HepG2 (cell line): Measurements from ENCODE around the gene BMP6. TPM values are rescaled to one million over a fixed set of nuclear protein-coding genes. Genes with fewer than 3 reads are reported as not detected.

Source experiments
- ATAC-seq: fragments of 200-7000 bp; cut with Tn5 transposase; 3 replicates; pipeline ENCODE4 v1.9.1; 2020; ENCODE audit warnings: mild to moderate bottlenecking, moderate library complexity
- BruUV-seq: library from RNA; stranded (reverse); fragments of 400-500 nt; replicated peaks from 2 replicates; lab custom pipeline; 2021; lab: Mats Ljungman, UMichigan
- CTCF ChIA-PET: fragments of 300-600 bp; formaldehyde crosslinking; extraction: SDS; loops from one replicate; lab custom pipeline; 2021; ENCODE audit warnings: low total read pairs, inconsistent platforms, low intra/inter-chr PET ratio; lab: Yijun Ruan, JAX
- POLR2A ChIA-PET: fragments of 350-600 bp; sonication (Branson Sonifier 250); formaldehyde crosslinking; loops from one replicate; lab custom pipeline; 2020; ENCODE audit warnings: antibody characterized with exemption, inconsistent platforms; lab: Yijun Ruan, JAX
- DNase-seq: peaks from one replicate; pipeline ENCODE4 v3.0.0-alpha.2; 2015; ENCODE audit warnings: low spot score
- FAIRE-seq: peaks from 3 replicates; lab custom pipeline; 2011; peaks lifted over from hg19 to GRCh38; lab: Jason Lieb, UNC
- H2AFZ ChIP-seq: one replicate; pipeline ENCODE4 v1.6.1; 2011; ENCODE audit warnings: low read length, inconsistent platforms
- H3K27ac ChIP-seq: fragments of 300-600 bp; 3 replicates; pipeline ENCODE4 v1.8.0; 2011; ENCODE audit warnings: mixed run types, mild to moderate bottlenecking, mixed read lengths, low read length, inconsistent platforms; ENCODE audit not compliant: insufficient read depth; ENCODE audit errors: extremely low read length
- H3K27me3 ChIP-seq, 2 experiments: fragments of 200-600 bp in 1 of 2; 2 replicates in 1 of 2; 3 replicates in 1 of 2; pipeline versions ENCODE4 v1.6.0 to v1.8.0; 2011; ENCODE audit warnings: low read length in 2 of 2, mild to moderate bottlenecking in 2 of 2, moderate library complexity in 2 of 2, inconsistent platforms in 1 of 2; ENCODE audit not compliant: insufficient read depth in 2 of 2, control insufficient read depth in 1 of 2
- H3K36me3 ChIP-seq, 2 experiments: fragments of 200-600 bp in 1 of 2; replicated peaks in 1 of 2; 2 replicates in 1 of 2; 3 replicates in 1 of 2; pipeline versions ENCODE4 v1.5.1 to v1.8.0; 2011; ENCODE audit warnings: low read length in 2 of 2, inconsistent platforms in 1 of 2; ENCODE audit not compliant: insufficient read depth in 2 of 2, control insufficient read depth in 1 of 2
- H3K4me1 ChIP-seq: 2 replicates; pipeline ENCODE4 v1.5.1; 2012; ENCODE audit warnings: low read length, inconsistent platforms; ENCODE audit not compliant: insufficient read depth
- H3K4me2 ChIP-seq: 2 replicates; pipeline ENCODE4 v1.6.0; 2011; ENCODE audit warnings: low read depth, low read length, inconsistent platforms
- H3K4me3 ChIP-seq, 3 experiments: fragments of 200-600 bp in 1 of 3; sonication (generic), shearing (Covaris generic) in 1 of 3; replicated peaks in 1 of 3; 2 replicates each; pipeline ENCODE4 v1.5.1; 2011 to 2016; ENCODE audit warnings: low read length in 3 of 3, inconsistent platforms in 2 of 3, low read depth in 2 of 3, mild to moderate bottlenecking in 2 of 3, control low read depth in 1 of 3, mixed read lengths in 1 of 3; ENCODE audit not compliant: insufficient read depth in 1 of 3
- H3K79me2 ChIP-seq: one replicate; pipeline ENCODE4 v1.6.1; 2011; ENCODE audit warnings: low read length, inconsistent platforms; ENCODE audit not compliant: insufficient read depth
- H3K9ac ChIP-seq: 2 replicates; pipeline ENCODE4 v1.6.0; 2011; ENCODE audit warnings: mild to moderate bottlenecking, low read depth, low read length, inconsistent platforms; ENCODE audit not compliant: insufficient read depth
- H3K9me3 ChIP-seq: 2 replicates; pipeline ENCODE4 v1.5.1; 2012; ENCODE audit warnings: mild to moderate bottlenecking, low read length
- H4K20me1 ChIP-seq: 2 replicates; pipeline ENCODE4 v1.6.0; 2011; ENCODE audit warnings: inconsistent platforms, mild to moderate bottlenecking, low read length, moderate library complexity; ENCODE audit not compliant: insufficient read depth
- ARNT ChIP-seq: fragments of 450-650 bp; IDR thresholded peaks from 2 replicates; pipeline ENCODE4 v1.6.1; 2017
- CEBPB ChIP-seq: IDR thresholded peaks from 2 replicates; pipeline ENCODE4 v1.6.1; 2011; ENCODE audit warnings: low read depth, low read length, improper control_type of control experiment, borderline replicate concordance
- ETV5 ChIP-seq: IDR thresholded peaks from 2 replicates; pipeline ENCODE4 v1.6.1; 2018; ENCODE audit warnings: missing biosample characterization, missing genetic modification reagents, inconsistent platforms, borderline replicate concordance
- IRX3 ChIP-seq: sonication (generic); formaldehyde crosslinking; IDR thresholded peaks from 2 replicates; pipeline ENCODE4 v1.8.1; 2023; ENCODE audit warnings: mild to moderate bottlenecking, low read depth, missing genetic modification reagents, borderline replicate concordance
- RARG ChIP-seq: sonication (generic); formaldehyde crosslinking; IDR thresholded peaks from 2 replicates; pipeline ENCODE4 v1.4.0; 2020; ENCODE audit warnings: low read depth, mild to moderate bottlenecking, missing genetic modification reagents
- RNF2 ChIP-seq: fragments of 450-650 bp; conservative IDR thresholded peaks from 2 replicates; pipeline ENCODE4 v1.6.1; 2016; ENCODE audit warnings: low read depth
- SOX13 ChIP-seq, 3 experiments: fragments of 450-650 bp in 1 of 3; sonication (generic) in 1 of 3; formaldehyde crosslinking in 1 of 3; IDR thresholded peaks in 2 of 3; conservative IDR thresholded peaks in 1 of 3; 2 replicates each; pipeline versions ENCODE4 v1.5.0 to v1.6.1; 2016 to 2020; ENCODE audit warnings: antibody characterized with exemption in 1 of 3, mild to moderate bottlenecking in 1 of 3, missing compliant biosample characterization in 1 of 3, missing genetic modification reagents in 1 of 3, moderate library complexity in 1 of 3
- ZFYVE20 ChIP-seq: sonication (generic); formaldehyde crosslinking; IDR thresholded peaks from 2 replicates; pipeline ENCODE4 v1.8.0; 2023; ENCODE audit warnings: low read depth, mild to moderate bottlenecking, moderate library complexity, missing genetic modification reagents, borderline replicate concordance
- ZKSCAN8 ChIP-seq: IDR thresholded peaks from 2 replicates; pipeline ENCODE4 v1.6.1; 2016; ENCODE audit warnings: borderline replicate concordance, missing genetic modification reagents, missing compliant biosample characterization
- ZNF773 ChIP-seq: sonication (generic); formaldehyde crosslinking; IDR thresholded peaks from 2 replicates; pipeline ENCODE4 v1.4.0; 2020; ENCODE audit warnings: missing genetic modification reagents, borderline replicate concordance
- WGBS: methylation state at CpG from one replicate; pipeline ENCODE4 v1.1.6; 2017; ENCODE audit warnings: low lambda C conversion rate; 5-methylcytosine and 5-hydroxymethylcytosine counted together
- in situ Hi-C: cut with HindIII; loops from 2 replicates; pipeline ENCODE4 v1.10.0; 2017; ENCODE audit warnings: low pct_unique_long_range_greater_than_20kb; ENCODE audit not compliant: extremely low pct_ligation_motif_present
- intact Hi-C: fragments of 100-400 bp; cut with micrococcal nuclease; formaldehyde crosslinking; loops from one replicate; pipeline ENCODE4 v1.10.0; 2022; ENCODE audit not compliant: unreplicated experiment
- polyA plus RNA-seq, 8 experiments: library from polyadenylated mRNA; depleted of rRNA in 3 of 8; stranded (reverse) in 7 of 8; unstranded in 1 of 8; fragments of >200 nt; fragmentation: Illumina TruSeq in 4 of 8; extraction: Trizol in 4 of 8; gene quantifications; 2 replicates each; pipeline versions ENCODE4 v1.2.1 to v1.2.3, GENCODE V29; 2011 to 2016; ENCODE audit warnings: low read depth in 4 of 8, missing spikeins in 1 of 8, mixed read lengths in 1 of 8; ENCODE audit not compliant: insufficient read depth in 1 of 8
- total RNA-seq, 5 experiments: library from RNA; depleted of rRNA; stranded (reverse); fragments of >200 nt; fragmentation: Illumina TruSeq; extraction: Trizol; gene quantifications; 2 replicates each; pipeline ENCODE4 v1.2.3, GENCODE V29; 2016; ENCODE audit warnings: low read depth in 1 of 5
- TF ChIP-seq, protein P1 (sequence below): sonication (generic); formaldehyde crosslinking; IDR thresholded peaks from 2 replicates; pipeline ENCODE4 v1.9.0; 2021; ENCODE audit warnings: missing genetic modification reagents, borderline replicate concordance
- TF ChIP-seq, protein P2 (sequence below): sonication (generic); formaldehyde crosslinking; IDR thresholded peaks from 2 replicates; pipeline ENCODE4 v1.4.0; 2020; ENCODE audit warnings: missing genetic modification reagents
- TF ChIP-seq, protein P3 (sequence below): sonication (generic); formaldehyde crosslinking; conservative IDR thresholded peaks from 2 replicates; pipeline ENCODE4 v1.8.0; 2022; ENCODE audit warnings: missing genetic modification reagents
- TF ChIP-seq, protein P4 (sequence below): IDR thresholded peaks from 2 replicates; pipeline ENCODE4 v1.6.1; 2018; ENCODE audit warnings: missing genetic modification reagents

The BMP6 gene
- total and polyA plus RNA-seq, 2 of the 13 experiments (the other 11 are each of a cell fraction or from before 2014, with no cell fraction given): 0.09 to 0.18 TPM

DNA sequence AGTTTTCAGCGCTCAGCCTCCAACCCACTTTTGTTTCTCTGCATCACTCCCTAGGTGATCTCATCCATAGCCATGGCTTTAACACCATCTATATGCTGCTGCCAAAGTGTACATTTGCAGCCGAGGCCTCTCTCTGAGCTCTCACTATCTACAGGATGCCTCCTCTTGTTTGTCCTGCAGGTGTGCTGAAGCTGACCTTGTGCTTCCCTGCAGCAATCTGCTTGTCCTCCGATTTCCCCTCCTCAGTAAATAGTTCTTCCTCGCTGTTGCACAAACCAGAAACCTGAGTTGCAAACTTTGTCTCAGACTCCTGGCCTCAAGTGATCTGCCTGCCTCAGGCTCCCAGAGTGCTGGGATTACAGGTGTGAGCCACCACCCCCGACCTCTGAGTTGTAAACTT is 188.4 kb downstream of the BMP6 start (continued):
- TF ChIP-seq, protein P1, sequence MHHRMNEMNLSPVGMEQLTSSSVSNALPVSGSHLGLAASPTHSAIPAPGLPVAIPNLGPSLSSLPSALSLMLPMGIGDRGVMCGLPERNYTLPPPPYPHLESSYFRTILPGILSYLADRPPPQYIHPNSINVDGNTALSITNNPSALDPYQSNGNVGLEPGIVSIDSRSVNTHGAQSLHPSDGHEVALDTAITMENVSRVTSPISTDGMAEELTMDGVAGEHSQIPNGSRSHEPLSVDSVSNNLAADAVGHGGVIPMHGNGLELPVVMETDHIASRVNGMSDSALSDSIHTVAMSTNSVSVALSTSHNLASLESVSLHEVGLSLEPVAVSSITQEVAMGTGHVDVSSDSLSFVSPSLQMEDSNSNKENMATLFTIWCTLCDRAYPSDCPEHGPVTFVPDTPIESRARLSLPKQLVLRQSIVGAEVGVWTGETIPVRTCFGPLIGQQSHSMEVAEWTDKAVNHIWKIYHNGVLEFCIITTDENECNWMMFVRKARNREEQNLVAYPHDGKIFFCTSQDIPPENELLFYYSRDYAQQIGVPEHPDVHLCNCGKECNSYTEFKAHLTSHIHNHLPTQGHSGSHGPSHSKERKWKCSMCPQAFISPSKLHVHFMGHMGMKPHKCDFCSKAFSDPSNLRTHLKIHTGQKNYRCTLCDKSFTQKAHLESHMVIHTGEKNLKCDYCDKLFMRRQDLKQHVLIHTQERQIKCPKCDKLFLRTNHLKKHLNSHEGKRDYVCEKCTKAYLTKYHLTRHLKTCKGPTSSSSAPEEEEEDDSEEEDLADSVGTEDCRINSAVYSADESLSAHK (CRISPR knock-in tag): no peak
- TF ChIP-seq SOX13 (IDR thresholded peaks at IDR 0.05): no peak
- TF ChIP-seq SOX13 (CRISPR knock-in tag; conservative IDR thresholded peaks at IDR 0.05 in 1 of 2, IDR thresholded peaks at IDR 0.05 in 1 of 2): peak in 1 of 2 experiments; percentile 13; a peak in 1 of 4 replicates
- no peak for TF ChIP-seq ZNF773
- no peak for TF ChIP-seq RARG (CRISPR knock-in tag)

DNA sequence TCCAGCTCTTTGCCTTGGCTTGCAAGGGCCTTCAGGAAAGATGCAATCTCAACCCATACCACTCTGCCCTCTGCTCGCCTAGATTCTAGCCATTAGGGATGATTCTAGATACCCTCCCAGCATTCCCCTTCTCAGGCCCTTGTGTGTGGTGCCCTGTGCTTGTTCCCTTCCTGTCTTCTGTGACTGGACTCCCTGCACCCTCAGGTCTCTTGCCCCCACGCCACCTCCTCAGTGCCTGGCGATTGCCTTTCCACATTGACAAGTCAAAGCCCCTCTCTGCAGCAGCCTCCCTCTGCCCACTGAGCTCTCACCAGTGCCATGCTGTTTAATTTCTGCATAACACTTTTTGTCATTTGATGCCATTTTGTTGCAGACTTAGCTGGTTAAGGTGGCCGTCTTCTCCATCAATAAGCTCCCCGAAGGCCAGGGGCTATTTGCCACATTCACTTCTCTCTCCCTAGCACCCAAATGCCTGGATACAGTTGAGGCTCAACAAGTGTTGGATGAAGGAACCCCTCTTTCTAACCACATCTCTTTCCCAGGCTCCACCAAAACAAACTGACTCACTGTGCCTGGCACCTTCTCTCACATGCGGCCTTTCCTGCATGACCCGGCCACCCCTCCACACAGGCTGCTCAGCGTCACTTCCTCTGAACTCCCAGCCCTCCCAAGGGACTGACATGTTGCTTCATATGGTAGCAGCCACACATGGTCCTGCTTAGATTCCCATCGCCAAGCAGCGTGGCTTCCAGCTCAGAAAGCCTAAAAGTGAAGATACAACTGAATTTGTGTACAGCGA is 189.3 kb downstream of the BMP6 start:
- Histone ChIP-seq H3K36me3 (no peaks in the 10 kb centered on the region), H3K9me3 (no peaks in the 10 kb centered on the region), H3K9ac (no peak overlapping the region), H3K4me1 (peaks cover 71% of the 10 kb centered on the region), H2AFZ (no peak overlapping the region), H4K20me1 (no peaks in the 10 kb centered on the region), H3K27me3 (no peaks in the 10 kb centered on the region), H3K27ac (no peak overlapping the region), H3K79me2 (no peaks in the 10 kb centered on the region), H3K4me3 (no peak overlapping the region), H3K4me2 (no peak overlapping the region)
- ATAC-seq: no peak
- BruUV-seq: no TSS peak
- in situ Hi-C loops (no loop called here), intact Hi-C loops (loop anchor here (5.0 kb wide), 1 partner anchor 147 kb away; the partner anchor contains the start of gene BLOC1S5)
- 80% methylated on average over 11 of the region's 11 CpGs for WGBS
- POLR2A ChIA-PET: no interaction called here
- FAIRE-seq: no peak
- CTCF ChIA-PET: no interaction called here
- DNase-seq: no peak
- TF ChIP-seq, protein P2, sequence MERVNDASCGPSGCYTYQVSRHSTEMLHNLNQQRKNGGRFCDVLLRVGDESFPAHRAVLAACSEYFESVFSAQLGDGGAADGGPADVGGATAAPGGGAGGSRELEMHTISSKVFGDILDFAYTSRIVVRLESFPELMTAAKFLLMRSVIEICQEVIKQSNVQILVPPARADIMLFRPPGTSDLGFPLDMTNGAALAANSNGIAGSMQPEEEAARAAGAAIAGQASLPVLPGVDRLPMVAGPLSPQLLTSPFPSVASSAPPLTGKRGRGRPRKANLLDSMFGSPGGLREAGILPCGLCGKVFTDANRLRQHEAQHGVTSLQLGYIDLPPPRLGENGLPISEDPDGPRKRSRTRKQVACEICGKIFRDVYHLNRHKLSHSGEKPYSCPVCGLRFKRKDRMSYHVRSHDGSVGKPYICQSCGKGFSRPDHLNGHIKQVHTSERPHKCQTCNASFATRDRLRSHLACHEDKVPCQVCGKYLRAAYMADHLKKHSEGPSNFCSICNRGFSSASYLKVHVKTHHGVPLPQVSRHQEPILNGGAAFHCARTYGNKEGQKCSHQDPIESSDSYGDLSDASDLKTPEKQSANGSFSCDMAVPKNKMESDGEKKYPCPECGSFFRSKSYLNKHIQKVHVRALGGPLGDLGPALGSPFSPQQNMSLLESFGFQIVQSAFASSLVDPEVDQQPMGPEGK (CRISPR knock-in tag): no peak
- no peak for TF ChIP-seq ARNT
- no peak for TF ChIP-seq ZKSCAN8
- TF ChIP-seq, protein P3, sequence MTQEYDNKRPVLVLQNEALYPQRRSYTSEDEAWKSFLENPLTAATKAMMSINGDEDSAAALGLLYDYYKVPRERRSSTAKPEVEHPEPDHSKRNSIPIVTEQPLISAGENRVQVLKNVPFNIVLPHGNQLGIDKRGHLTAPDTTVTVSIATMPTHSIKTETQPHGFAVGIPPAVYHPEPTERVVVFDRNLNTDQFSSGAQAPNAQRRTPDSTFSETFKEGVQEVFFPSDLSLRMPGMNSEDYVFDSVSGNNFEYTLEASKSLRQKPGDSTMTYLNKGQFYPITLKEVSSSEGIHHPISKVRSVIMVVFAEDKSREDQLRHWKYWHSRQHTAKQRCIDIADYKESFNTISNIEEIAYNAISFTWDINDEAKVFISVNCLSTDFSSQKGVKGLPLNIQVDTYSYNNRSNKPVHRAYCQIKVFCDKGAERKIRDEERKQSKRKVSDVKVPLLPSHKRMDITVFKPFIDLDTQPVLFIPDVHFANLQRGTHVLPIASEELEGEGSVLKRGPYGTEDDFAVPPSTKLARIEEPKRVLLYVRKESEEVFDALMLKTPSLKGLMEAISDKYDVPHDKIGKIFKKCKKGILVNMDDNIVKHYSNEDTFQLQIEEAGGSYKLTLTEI (CRISPR knock-in tag): no peak
- no peak for TF ChIP-seq RNF2
- TF ChIP-seq, protein P4, sequence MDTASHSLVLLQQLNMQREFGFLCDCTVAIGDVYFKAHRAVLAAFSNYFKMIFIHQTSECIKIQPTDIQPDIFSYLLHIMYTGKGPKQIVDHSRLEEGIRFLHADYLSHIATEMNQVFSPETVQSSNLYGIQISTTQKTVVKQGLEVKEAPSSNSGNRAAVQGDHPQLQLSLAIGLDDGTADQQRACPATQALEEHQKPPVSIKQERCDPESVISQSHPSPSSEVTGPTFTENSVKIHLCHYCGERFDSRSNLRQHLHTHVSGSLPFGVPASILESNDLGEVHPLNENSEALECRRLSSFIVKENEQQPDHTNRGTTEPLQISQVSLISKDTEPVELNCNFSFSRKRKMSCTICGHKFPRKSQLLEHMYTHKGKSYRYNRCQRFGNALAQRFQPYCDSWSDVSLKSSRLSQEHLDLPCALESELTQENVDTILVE: no peak
- no peak for TF ChIP-seq ZFYVE20 (CRISPR knock-in tag)
- TF ChIP-seq ETV5 (CRISPR knock-in tag): no peak
- no peak for TF ChIP-seq CEBPB
- TF ChIP-seq IRX3 (CRISPR knock-in tag): no peak
